Stimulated activated CD4-positive, alpha-beta T cell treated with anti-CD3 and anti-CD28 coated beads, Interleukin-2, amount 100 ng/mL, for 24 hours (primary cell): ENCODE results near the gene POC1B.

ENCODE experiments used
- DNase-seq, 2 donors: peaks; one replicate each; pipeline ENCODE4 v3.0.0-alpha.2; 2020

The POC1B gene

GRCh38 chr12:89383235-89384049 is 142.4 kb downstream of the POC1B start:
- no peak for DNase-seq

- DNase-seq, result no peak
Measured at GRCh38 chr12:89382328-89382727, 143.5 kb downstream of the POC1B start.

- no peak for DNase-seq
Measured at GRCh38 chr12:89379839-89380467, 145.9 kb downstream of the POC1B start.

- DNase-seq, result no peak
Measured at GRCh38 chr12:89379148-89379838, 146.6 kb downstream of the POC1B start.

GRCh38 chr12:89376844-89377243 is 149.0 kb downstream of the POC1B start:
- DNase-seq, result no peak

GRCh38 chr12:89376202-89376529 is 149.7 kb downstream of the POC1B start:
- DNase-seq, result no peak

GRCh38 chr12:89373763-89374572 is 151.9 kb downstream of the POC1B start:
- no peak for DNase-seq

GRCh38 chr12:89372584-89373370 is 153.1 kb downstream of the POC1B start:
- no peak for DNase-seq

GRCh38 chr12:89370850-89371249 is 155.0 kb downstream of the POC1B start:
- DNase-seq, result no peak

- no peak for DNase-seq
Measured at GRCh38 chr12:89370421-89370831, 155.4 kb downstream of the POC1B start.
